ENCODE measurements around the gene LAMC1. TPM values are rescaled to one million over a fixed set of nuclear protein-coding genes. Genes with fewer than 3 reads are reported as not detected.
"Not testable (repeated sequence)": the region's sequence is repeated elsewhere in the genome, so short reads cannot be mapped to it uniquely, and the experiment has no call there.

Gene LAMC1
- total RNA-seq, 1 donor from 2014 or later, result 162 TPM

DNA sequence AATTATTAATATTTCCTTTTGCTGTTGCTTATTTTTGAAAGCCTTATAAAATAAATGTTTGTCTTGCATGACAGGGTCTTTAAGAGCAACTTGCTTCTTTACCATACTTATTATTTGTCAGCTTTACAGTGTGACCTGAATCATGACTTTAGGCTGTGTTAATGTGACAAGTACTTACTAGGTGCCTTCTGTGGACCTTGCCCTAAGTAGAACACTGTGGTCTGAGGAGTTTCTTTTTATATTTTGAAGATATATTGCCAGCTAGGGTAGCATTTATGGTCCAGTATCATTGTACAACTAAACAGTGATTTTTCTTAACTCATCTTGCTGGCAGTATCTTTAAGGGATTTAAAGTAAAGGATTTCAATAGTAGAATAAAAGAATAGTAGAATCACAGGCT, 117.4 kb downstream of the LAMC1 start:
- no peak for DNase-seq (ENCODE audit: low read depth)
- no peak overlapping the region for H3K4me3 ChIP-seq (ENCODE audit: low read depth, low read length)
- TF ChIP-seq, protein P1, sequence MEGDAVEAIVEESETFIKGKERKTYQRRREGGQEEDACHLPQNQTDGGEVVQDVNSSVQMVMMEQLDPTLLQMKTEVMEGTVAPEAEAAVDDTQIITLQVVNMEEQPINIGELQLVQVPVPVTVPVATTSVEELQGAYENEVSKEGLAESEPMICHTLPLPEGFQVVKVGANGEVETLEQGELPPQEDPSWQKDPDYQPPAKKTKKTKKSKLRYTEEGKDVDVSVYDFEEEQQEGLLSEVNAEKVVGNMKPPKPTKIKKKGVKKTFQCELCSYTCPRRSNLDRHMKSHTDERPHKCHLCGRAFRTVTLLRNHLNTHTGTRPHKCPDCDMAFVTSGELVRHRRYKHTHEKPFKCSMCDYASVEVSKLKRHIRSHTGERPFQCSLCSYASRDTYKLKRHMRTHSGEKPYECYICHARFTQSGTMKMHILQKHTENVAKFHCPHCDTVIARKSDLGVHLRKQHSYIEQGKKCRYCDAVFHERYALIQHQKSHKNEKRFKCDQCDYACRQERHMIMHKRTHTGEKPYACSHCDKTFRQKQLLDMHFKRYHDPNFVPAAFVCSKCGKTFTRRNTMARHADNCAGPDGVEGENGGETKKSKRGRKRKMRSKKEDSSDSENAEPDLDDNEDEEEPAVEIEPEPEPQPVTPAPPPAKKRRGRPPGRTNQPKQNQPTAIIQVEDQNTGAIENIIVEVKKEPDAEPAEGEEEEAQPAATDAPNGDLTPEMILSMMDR (conservative IDR thresholded peaks at IDR 0.05; ENCODE audit: low read depth, low read length), result no peak

DNA sequence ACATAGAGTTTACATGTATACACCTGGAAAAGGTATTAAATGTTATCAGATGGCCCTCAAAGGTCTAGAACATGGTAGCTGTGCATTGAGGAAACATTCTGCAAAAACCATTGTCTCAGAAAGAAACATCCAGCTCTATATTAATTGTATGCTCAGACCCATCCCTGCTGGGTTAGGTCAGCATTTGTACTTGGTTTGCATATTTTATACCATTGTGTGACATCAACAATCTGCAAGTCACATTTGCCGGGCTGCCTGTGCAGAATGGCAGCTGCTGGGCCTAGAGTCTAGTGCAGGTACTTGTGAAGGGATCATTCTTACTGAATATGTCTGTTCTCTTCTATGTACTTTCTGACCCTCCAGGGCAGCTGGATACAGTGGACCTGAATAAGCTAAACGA, 119.0 kb downstream of the LAMC1 start:
- no peak for DNase-seq (ENCODE audit: low read depth)
- no peak overlapping the region for H3K4me3 ChIP-seq (ENCODE audit: low read depth, low read length)
- TF ChIP-seq, protein P1 (conservative IDR thresholded peaks at IDR 0.05; ENCODE audit: low read depth, low read length), result no peak

DNA sequence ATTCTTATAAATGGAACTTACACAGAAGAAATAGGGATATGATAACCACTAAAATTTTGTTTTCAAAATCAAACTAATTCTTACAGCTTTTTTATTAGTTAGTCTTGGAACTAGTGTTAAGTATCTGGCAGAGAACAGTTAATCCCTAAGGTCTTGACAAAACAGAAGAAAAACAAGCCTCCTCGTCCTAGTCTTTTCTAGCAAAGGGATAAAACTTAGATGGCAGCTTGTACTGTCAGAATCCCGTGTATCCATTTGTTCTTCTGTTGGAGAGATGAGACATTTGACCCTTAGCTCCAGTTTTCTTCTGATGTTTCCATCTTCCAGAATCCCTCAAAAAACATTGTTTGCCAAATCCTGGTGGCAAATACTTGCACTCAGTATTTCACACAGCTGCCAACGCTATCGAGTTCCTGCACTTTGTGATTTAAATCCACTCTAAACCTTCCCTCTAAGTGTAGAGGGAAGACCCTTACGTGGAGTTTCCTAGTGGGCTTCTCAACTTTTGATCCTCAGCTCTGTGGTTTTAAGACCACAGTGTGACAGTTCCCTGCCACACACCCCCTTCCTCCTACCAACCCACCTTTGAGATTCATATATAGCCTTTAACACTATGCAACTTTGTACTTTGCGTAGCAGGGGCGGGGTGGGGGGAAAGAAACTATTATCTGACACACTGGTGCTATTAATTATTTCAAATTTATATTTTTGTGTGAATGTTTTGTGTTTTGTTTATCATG, 120.5 kb downstream of the LAMC1 start:
- DNase-seq (ENCODE audit: low read depth), result no peak
- no peak overlapping the region for H3K4me3 ChIP-seq (ENCODE audit: low read depth, low read length)
- TF ChIP-seq, protein P1 (conservative IDR thresholded peaks at IDR 0.05; ENCODE audit: low read depth, low read length), result no peak

DNA sequence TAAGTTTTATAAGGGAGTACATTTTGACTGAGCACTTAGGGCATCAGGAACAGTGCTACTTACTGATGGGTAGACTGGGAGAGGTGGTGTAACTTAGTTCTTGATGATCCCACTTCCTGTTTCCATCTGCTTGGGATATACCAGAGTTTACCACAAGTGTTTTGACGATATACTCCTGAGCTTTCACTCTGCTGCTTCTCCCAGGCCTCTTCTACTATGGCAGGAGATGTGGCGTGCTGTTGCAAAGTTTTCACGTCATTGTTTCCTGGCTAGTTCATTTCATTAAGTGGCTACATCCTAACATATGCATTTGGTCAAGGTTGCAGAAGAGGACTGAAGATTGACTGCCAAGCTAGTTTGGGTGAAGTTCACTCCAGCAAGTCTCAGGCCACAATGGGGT, 121.5 kb downstream of the LAMC1 start:
- TF ChIP-seq, protein P1 (conservative IDR thresholded peaks at IDR 0.05; ENCODE audit: low read depth, low read length), result no peak
- no peak overlapping the region for H3K4me3 ChIP-seq (ENCODE audit: low read depth, low read length)
- DNase-seq (ENCODE audit: low read depth), result no peak

DNA sequence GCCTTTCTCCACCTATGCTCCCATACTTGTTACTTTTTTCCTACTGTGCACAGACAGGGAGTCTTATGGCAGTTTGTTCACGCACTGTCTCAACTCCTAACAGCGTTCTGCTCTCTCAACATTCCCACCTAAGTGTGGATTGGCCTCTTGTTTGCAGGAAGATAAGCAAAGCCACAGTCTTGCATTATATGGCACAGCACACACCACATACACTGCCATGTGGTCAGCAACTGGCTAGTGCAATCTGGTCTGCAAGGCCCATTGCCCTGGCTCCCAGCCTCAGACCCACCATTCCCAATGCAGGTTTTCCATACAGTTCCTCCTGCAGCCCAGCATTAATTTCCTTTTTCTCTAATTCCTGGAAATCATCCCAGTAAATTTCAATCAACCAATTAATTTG, 124.5 kb downstream of the LAMC1 start:
- no peak for DNase-seq (ENCODE audit: low read depth)
- H3K4me3 ChIP-seq (ENCODE audit: low read depth, low read length), result no peak overlapping the region
- TF ChIP-seq, protein P1 (conservative IDR thresholded peaks at IDR 0.05; ENCODE audit: low read depth, low read length), result no peak

DNA sequence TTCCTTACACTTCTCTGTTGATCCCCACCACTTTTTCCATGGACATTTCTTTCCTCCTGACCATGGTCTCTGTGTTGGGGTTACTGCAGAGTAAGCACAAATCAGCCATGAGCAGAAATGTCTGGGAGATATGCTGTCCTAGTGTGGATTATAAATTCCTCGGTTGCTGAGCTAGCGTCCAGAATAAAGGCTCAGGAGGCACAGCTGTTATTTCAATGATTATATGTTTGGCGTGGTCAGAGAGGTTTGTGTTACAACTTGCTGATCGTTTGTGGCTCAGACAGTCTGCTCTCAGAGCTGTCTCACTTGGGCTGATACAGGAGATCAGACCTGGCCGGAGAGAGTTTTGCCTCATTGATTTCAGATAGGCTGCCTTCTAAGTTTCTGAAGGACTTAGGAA, 125.4 kb downstream of the LAMC1 start:
- H3K4me3 ChIP-seq (ENCODE audit: low read depth, low read length), result no peak overlapping the region
- DNase-seq (ENCODE audit: low read depth), result no peak
- TF ChIP-seq, protein P1 (conservative IDR thresholded peaks at IDR 0.05; ENCODE audit: low read depth, low read length), result no peak

DNA sequence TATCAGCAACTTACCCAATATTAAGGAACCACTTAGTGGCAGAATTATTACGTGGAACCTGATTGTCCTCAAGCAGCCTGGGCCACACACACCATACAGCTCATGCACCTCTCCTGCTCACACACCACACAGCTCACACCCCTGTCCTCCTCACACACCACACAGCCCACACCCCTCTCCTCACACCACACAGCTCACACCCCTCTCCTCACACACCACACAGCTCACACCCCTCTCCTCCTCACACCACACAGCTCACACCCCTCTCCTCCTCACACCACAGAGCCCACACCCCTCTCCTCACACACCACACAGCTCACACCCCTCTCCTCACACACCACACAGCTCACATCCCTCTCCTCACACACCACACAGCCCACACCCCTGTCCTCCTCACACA, 126.1 kb downstream of the LAMC1 start:
- DNase-seq (ENCODE audit: low read depth), result no peak
- no peak overlapping the region for H3K4me3 ChIP-seq (ENCODE audit: low read depth, low read length)
- TF ChIP-seq, protein P1 (conservative IDR thresholded peaks at IDR 0.05; ENCODE audit: low read depth, low read length), result no peak

DNA sequence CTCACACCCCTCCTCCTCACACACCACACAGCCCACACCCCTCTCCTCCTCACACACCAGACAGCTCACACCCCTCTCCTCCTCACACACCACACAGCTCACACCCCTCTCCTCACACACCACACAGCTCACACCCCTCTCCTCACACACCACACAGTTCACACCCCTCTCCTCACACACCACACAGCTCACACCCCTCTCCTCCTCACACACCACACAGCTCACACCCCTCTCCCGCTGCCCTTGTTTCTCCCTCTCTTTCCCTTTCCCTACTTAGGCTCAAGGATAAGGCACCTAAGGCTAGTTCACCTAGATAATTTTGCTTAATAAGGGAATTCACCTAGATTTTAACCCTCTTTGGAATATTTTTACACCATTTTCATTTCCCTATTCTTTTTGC, 126.8 kb downstream of the LAMC1 start:
- not testable (repeated sequence) for H3K4me3 ChIP-seq (ENCODE audit: low read depth, low read length); DNase-seq (ENCODE audit: low read depth)
